Measurements from ENCODE around the gene EPHA4. TPM values are rescaled to one million over a fixed set of nuclear protein-coding genes. Genes with fewer than 3 reads are reported as not detected.

Gene EPHA4
- total and polyA plus RNA-seq, 12 donors: 3.4 to 51.3 (median 18.6) TPM

- no peak for TF ChIP-seq CTCF (IDR thresholded peaks at IDR 0.05)
- H3K27ac ChIP-seq: no peak overlapping the region
- 93 to 94% methylated on average over 5 of the region's 5 CpGs for WGBS, 2 donors
- no peaks in the 10 kb centered on the region for H3K36me3 ChIP-seq
- no peak for ATAC-seq
- no peak overlapping the region for H3K4me3 ChIP-seq
- intact Hi-C loops (cut with DNase I): no loop called here
- H3K27me3 ChIP-seq: no peaks in the 10 kb centered on the region
- DNase-seq: no peak
- no peaks in the 10 kb centered on the region for H3K4me1 ChIP-seq
- H3K9me3 ChIP-seq: no peaks in the 10 kb centered on the region
Measured at GRCh38 chr2:221392228-221392881, 179.7 kb downstream of the EPHA4 start.

- intact Hi-C loops (cut with DNase I): no loop called here
- Histone ChIP-seq H3K27ac (no peak overlapping the region), H3K4me3 (no peak overlapping the region), H3K27me3 (peaks cover 0 to 4% (median 0%) of the 10 kb centered on the region in 7 donors), H3K36me3 (no peaks in the 10 kb centered on the region), H3K9me3 (no peaks in the 10 kb centered on the region), H3K4me1 (no peaks in the 10 kb centered on the region)
- DNase-seq (no peak), ATAC-seq (no peak)
- no peak for TF ChIP-seq CTCF (IDR thresholded peaks at IDR 0.05)
- 75 to 80% methylated on average over 4 of the region's 4 CpGs for WGBS, 2 donors
Measured at GRCh38 chr2:221390878-221391277, 181.2 kb downstream of the EPHA4 start.

GRCh38 chr2:221389904-221390303 lies 182.2 kb downstream of the EPHA4 start:
- Histone ChIP-seq H3K36me3 (no peaks in the 10 kb centered on the region), H3K9me3 (no peaks in the 10 kb centered on the region), H3K4me3 (no peak overlapping the region), H3K4me1 (no peaks in the 10 kb centered on the region), H3K27ac (no peak overlapping the region), H3K27me3 (peaks cover 0 to 4% (median 0%) of the 10 kb centered on the region in 7 donors)
- TF ChIP-seq CTCF (IDR thresholded peaks at IDR 0.05): no peak
- ATAC-seq (no peak), DNase-seq (no peak)
- intact Hi-C loops (cut with DNase I): no loop called here
- WGBS, 2 donors: 77 to 95% methylated on average over 2 of the region's 2 CpGs

- H3K9me3 ChIP-seq: no peaks in the 10 kb centered on the region
- H3K4me1 ChIP-seq: no peaks in the 10 kb centered on the region
- H3K36me3 ChIP-seq: no peaks in the 10 kb centered on the region
- peaks cover 0 to 4% (median 0%) of the 10 kb centered on the region in 7 donors for H3K27me3 ChIP-seq
- intact Hi-C loops (cut with DNase I): no loop called here
- WGBS, 2 donors: 78 to 81% methylated on average over 5 of the region's 5 CpGs
- no peak for TF ChIP-seq CTCF (IDR thresholded peaks at IDR 0.05)
- H3K27ac ChIP-seq: no peak overlapping the region
- DNase-seq (no peak), ATAC-seq (no peak)
- no peak overlapping the region for H3K4me3 ChIP-seq
Measured at GRCh38 chr2:221389421-221389820, 182.7 kb downstream of the EPHA4 start.
